CD1c-positive myeloid dendritic cell (primary cell): Measurements from ENCODE around the gene KRT75.
A peak's percentile ranks its signal among the peaks of the same experiment; 100 is the strongest.

Experiments
- DNase-seq: peaks from one replicate; pipeline ENCODE4 v3.0.0-alpha.2; 2016; ENCODE audit errors: extremely low spot score

KRT75 gene

GRCh38 chr12:52391618-52392002 lies 42.6 kb downstream of the KRT75 start:
- DNase-seq: no peak

GRCh38 chr12:52390739-52391617 lies 43.2 kb downstream of the KRT75 start:
- DNase-seq: peak; percentile 4

- no peak for DNase-seq
Observed at GRCh38 chr12:52389313-52390207, 44.6 kb downstream of the KRT75 start.

- no peak for DNase-seq
Observed at GRCh38 chr12:52387859-52388258, 46.3 kb downstream of the KRT75 start.

GRCh38 chr12:52385226-52385702 lies 48.9 kb downstream of the KRT75 start, which contains the start of gene KRT84:
Gene KRT84, minus strand, starts transcription at chr12:52385652. Its CDS starts 67 bp downstream, at chr12:52385585.
- DNase-seq: no peak

- no peak for DNase-seq
Observed at GRCh38 chr12:52383331-52383730, 50.8 kb downstream of the KRT75 start.

GRCh38 chr12:52382854-52383253 lies 51.3 kb downstream of the KRT75 start:
- no peak for DNase-seq

- DNase-seq: no peak
Observed at GRCh38 chr12:52381206-52381605, 53.0 kb downstream of the KRT75 start.

- DNase-seq: no peak
Observed at GRCh38 chr12:52380271-52380694, 53.9 kb downstream of the KRT75 start.

- no peak for DNase-seq
Observed at GRCh38 chr12:52379536-52379935, 54.6 kb downstream of the KRT75 start.

GRCh38 chr12:52378091-52378490 lies 56.1 kb downstream of the KRT75 start:
- DNase-seq: no peak

GRCh38 chr12:52377266-52377665 lies 56.9 kb downstream of the KRT75 start:
- DNase-seq: no peak
